ENCODE data around the gene COPS3. TPM values are rescaled to one million over a fixed set of nuclear protein-coding genes. Genes with fewer than 3 reads are reported as not detected.

Gene COPS3
- total and polyA plus RNA-seq, 2 of the 8 experiments (the other 6 are each of a cell fraction or from before 2014, with no cell fraction given) = 82.9 to 110 TPM

DNA sequence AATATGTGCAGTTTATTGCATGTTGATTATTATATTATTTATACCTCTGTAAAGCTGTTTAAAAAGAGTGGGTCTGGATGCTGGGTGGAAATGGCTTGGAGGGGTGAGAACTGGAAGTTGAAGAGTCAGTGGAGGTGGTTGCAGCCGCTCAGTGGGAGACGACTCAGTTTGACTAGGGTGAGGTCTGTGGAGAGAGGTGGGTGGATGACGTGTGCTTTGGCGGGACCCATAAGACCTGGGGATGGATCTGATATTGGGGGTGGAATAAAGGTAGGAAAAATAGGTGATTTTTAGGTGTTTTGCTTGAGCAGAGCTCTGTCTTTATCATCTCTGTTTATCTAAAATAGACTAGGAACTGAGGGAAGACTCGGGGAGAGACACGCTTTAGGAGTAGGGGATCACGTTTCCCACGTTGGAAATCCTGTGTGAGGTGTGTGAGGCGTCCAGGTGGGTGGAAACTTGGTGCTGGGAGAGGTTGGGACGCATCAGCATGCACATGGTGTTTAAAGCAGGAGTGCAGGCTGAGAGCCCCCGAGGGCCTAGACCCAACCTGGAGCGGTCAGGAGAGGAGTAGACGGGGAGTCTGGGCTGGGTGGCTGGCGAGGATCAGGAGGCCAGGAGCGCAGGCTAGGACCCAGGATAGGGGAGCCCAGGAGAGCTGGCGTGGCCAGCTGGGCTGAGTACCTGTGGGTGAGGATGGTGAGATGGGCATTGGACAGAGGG is 39.3 kb upstream of the COPS3 start (continued):
- TF ChIP-seq, protein P1, sequence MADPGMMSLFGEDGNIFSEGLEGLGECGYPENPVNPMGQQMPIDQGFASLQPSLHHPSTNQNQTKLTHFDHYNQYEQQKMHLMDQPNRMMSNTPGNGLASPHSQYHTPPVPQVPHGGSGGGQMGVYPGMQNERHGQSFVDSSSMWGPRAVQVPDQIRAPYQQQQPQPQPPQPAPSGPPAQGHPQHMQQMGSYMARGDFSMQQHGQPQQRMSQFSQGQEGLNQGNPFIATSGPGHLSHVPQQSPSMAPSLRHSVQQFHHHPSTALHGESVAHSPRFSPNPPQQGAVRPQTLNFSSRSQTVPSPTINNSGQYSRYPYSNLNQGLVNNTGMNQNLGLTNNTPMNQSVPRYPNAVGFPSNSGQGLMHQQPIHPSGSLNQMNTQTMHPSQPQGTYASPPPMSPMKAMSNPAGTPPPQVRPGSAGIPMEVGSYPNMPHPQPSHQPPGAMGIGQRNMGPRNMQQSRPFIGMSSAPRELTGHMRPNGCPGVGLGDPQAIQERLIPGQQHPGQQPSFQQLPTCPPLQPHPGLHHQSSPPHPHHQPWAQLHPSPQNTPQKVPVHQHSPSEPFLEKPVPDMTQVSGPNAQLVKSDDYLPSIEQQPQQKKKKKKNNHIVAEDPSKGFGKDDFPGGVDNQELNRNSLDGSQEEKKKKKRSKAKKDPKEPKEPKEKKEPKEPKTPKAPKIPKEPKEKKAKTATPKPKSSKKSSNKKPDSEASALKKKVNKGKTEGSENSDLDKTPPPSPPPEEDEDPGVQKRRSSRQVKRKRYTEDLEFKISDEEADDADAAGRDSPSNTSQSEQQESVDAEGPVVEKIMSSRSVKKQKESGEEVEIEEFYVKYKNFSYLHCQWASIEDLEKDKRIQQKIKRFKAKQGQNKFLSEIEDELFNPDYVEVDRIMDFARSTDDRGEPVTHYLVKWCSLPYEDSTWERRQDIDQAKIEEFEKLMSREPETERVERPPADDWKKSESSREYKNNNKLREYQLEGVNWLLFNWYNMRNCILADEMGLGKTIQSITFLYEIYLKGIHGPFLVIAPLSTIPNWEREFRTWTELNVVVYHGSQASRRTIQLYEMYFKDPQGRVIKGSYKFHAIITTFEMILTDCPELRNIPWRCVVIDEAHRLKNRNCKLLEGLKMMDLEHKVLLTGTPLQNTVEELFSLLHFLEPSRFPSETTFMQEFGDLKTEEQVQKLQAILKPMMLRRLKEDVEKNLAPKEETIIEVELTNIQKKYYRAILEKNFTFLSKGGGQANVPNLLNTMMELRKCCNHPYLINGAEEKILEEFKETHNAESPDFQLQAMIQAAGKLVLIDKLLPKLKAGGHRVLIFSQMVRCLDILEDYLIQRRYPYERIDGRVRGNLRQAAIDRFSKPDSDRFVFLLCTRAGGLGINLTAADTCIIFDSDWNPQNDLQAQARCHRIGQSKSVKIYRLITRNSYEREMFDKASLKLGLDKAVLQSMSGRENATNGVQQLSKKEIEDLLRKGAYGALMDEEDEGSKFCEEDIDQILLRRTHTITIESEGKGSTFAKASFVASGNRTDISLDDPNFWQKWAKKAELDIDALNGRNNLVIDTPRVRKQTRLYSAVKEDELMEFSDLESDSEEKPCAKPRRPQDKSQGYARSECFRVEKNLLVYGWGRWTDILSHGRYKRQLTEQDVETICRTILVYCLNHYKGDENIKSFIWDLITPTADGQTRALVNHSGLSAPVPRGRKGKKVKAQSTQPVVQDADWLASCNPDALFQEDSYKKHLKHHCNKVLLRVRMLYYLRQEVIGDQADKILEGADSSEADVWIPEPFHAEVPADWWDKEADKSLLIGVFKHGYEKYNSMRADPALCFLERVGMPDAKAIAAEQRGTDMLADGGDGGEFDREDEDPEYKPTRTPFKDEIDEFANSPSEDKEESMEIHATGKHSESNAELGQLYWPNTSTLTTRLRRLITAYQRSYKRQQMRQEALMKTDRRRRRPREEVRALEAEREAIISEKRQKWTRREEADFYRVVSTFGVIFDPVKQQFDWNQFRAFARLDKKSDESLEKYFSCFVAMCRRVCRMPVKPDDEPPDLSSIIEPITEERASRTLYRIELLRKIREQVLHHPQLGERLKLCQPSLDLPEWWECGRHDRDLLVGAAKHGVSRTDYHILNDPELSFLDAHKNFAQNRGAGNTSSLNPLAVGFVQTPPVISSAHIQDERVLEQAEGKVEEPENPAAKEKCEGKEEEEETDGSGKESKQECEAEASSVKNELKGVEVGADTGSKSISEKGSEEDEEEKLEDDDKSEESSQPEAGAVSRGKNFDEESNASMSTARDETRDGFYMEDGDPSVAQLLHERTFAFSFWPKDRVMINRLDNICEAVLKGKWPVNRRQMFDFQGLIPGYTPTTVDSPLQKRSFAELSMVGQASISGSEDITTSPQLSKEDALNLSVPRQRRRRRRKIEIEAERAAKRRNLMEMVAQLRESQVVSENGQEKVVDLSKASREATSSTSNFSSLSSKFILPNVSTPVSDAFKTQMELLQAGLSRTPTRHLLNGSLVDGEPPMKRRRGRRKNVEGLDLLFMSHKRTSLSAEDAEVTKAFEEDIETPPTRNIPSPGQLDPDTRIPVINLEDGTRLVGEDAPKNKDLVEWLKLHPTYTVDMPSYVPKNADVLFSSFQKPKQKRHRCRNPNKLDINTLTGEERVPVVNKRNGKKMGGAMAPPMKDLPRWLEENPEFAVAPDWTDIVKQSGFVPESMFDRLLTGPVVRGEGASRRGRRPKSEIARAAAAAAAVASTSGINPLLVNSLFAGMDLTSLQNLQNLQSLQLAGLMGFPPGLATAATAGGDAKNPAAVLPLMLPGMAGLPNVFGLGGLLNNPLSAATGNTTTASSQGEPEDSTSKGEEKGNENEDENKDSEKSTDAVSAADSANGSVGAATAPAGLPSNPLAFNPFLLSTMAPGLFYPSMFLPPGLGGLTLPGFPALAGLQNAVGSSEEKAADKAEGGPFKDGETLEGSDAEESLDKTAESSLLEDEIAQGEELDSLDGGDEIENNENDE (IDR thresholded peaks at IDR 0.05; ENCODE audit: insufficient replicate concordance, low read length) = no peak
- TF ChIP-seq CREB1 (IDR thresholded peaks at IDR 0.05) (no peak), HDAC6 (IDR thresholded peaks at IDR 0.05; ENCODE audit: low read depth, low read length) (no peak), NRF1 (IDR thresholded peaks at IDR 0.05; ENCODE audit: low read depth, low read length) (no peak)
